Endothelial cell of umbilical vein (primary cell): ENCODE data around the gene RORB. TPM values are rescaled to one million over a fixed set of nuclear protein-coding genes. Genes with fewer than 3 reads are reported as not detected.

Experiments
- BruUV-seq: library from RNA; stranded (reverse); fragments of 400-500 nt; replicated peaks from 2 replicates; lab custom pipeline; 2021; lab: Mats Ljungman, UMichigan
- CTCF ChIA-PET: fragments of 300-600, 350-600 bp; sonication (Branson Sonifier 250); formaldehyde crosslinking; loops from one replicate; lab custom pipeline; 2021; ENCODE audit warnings: antibody characterized with exemption, inconsistent platforms; lab: Charles Lee
- POLR2A ChIA-PET: fragments of 300-600, 350-600 bp; sonication (Branson Sonifier 250); formaldehyde crosslinking; loops from one replicate; lab custom pipeline; 2021; ENCODE audit warnings: antibody characterized with exemption, inconsistent platforms; lab: Charles Lee
- DNase-seq: peaks from one replicate; pipeline ENCODE4 v3.0.0-alpha.2; 2011; ENCODE audit warnings: low read depth, low spot score
- FAIRE-seq: peaks from 2 replicates; lab custom pipeline; 2011; peaks lifted over from hg19 to GRCh38; lab: Jason Lieb, UNC
- H2AFZ ChIP-seq: 2 replicates; pipeline ENCODE4 v1.6.0; 2012; ENCODE audit warnings: low read depth, low read length, control low read depth, inconsistent platforms
- H3K27ac ChIP-seq: 2 replicates; pipeline ENCODE4 v1.5.1; 2011; ENCODE audit warnings: low read depth, mild to moderate bottlenecking, control low read depth, low read length, moderate library complexity; ENCODE audit not compliant: insufficient read depth
- H3K27me3 ChIP-seq, 2 experiments: 2 replicates each; pipeline versions ENCODE4 v1.6.0 to v1.6.1; 2011; ENCODE audit warnings: low read length in 2 of 2, mixed read lengths in 1 of 2; ENCODE audit not compliant: control insufficient read depth in 2 of 2, insufficient read depth in 2 of 2
- H3K36me3 ChIP-seq, 2 experiments: 2 replicates in 1 of 2; 3 replicates in 1 of 2; pipeline ENCODE4 v1.5.1; 2011; ENCODE audit warnings: low read length in 2 of 2, mild to moderate bottlenecking in 1 of 2, moderate library complexity in 1 of 2; ENCODE audit not compliant: control insufficient read depth in 2 of 2, insufficient read depth in 2 of 2; ENCODE audit errors: extremely low read depth in 1 of 2
- H3K4me1 ChIP-seq: 3 replicates; pipeline ENCODE4 v1.5.1; 2011; ENCODE audit warnings: mild to moderate bottlenecking, low read length; ENCODE audit not compliant: control insufficient read depth, insufficient read depth; ENCODE audit errors: extremely low read depth
- H3K4me2 ChIP-seq: 2 replicates; pipeline ENCODE4 v1.6.1; 2011; ENCODE audit warnings: low read length, control low read depth, mixed read lengths; ENCODE audit not compliant: insufficient read depth
- H3K4me3 ChIP-seq, 3 experiments: fragments of 200-600 bp in 1 of 3; sonication (generic), shearing (Covaris generic) in 1 of 3; replicated peaks in 1 of 3; 2 replicates each; pipeline ENCODE4 v1.5.1; 2011 to 2016; ENCODE audit warnings: control low read depth in 3 of 3, low read length in 3 of 3, mild to moderate bottlenecking in 2 of 3, inconsistent platforms in 1 of 3, low read depth in 1 of 3, moderate library complexity in 1 of 3; ENCODE audit not compliant: insufficient read depth in 1 of 3
- H3K79me2 ChIP-seq: 2 replicates; pipeline ENCODE4 v1.6.0; 2012; ENCODE audit warnings: low read length, inconsistent platforms; ENCODE audit not compliant: control insufficient read depth, insufficient read depth
- H3K9ac ChIP-seq: replicated peaks from 2 replicates; pipeline ENCODE3; 2011; ENCODE audit warnings: low read length, control low read depth; ENCODE audit not compliant: insufficient read depth; ENCODE audit errors: extremely low read depth
- H3K9me1 ChIP-seq: replicated peaks from 3 replicates; pipeline ENCODE4 v1.6.0; 2011; ENCODE audit warnings: mild to moderate bottlenecking, low read length; ENCODE audit not compliant: control insufficient read depth, insufficient read depth; ENCODE audit errors: extremely low read depth
- H3K9me3 ChIP-seq: replicated peaks from 2 replicates; pipeline ENCODE4 v1.5.1; 2012; ENCODE audit warnings: low read length, inconsistent platforms; ENCODE audit not compliant: control insufficient read depth, insufficient read depth
- H4K20me1 ChIP-seq: replicated peaks from 2 replicates; pipeline ENCODE3; 2011; ENCODE audit warnings: mild to moderate bottlenecking, low read length; ENCODE audit not compliant: control insufficient read depth, insufficient read depth; ENCODE audit errors: extremely low read depth
- EZH2 ChIP-seq: IDR thresholded peaks from 2 replicates; pipeline ENCODE4 v1.6.1; 2012; ENCODE audit warnings: borderline replicate concordance, low read depth, mild to moderate bottlenecking, moderate library complexity, low read length, inconsistent platforms; ENCODE audit not compliant: severe bottlenecking
- FOS ChIP-seq: IDR thresholded peaks from 2 replicates; pipeline ENCODE4 v1.6.1; 2011; ENCODE audit warnings: mild to moderate bottlenecking, low read length, moderate library complexity, borderline replicate concordance; ENCODE audit not compliant: insufficient read depth
- GATA2 ChIP-seq: IDR thresholded peaks from 2 replicates; pipeline ENCODE4 v1.7.0; 2011; ENCODE audit warnings: low read depth, mild to moderate bottlenecking, moderate library complexity, mixed read lengths, low read length; ENCODE audit not compliant: insufficient read length, insufficient read depth
- JUN ChIP-seq: IDR thresholded peaks from 2 replicates; pipeline ENCODE4 v1.6.1; 2011; ENCODE audit warnings: borderline replicate concordance, low read depth; ENCODE audit not compliant: insufficient read length, insufficient read depth
- MAX ChIP-seq: IDR thresholded peaks from 2 replicates; pipeline ENCODE4 v1.6.1; 2011; ENCODE audit not compliant: insufficient read depth, insufficient read length
- MYC ChIP-seq: IDR thresholded peaks from one replicate; pipeline ENCODE4 v1.6.1; 2011; ENCODE audit warnings: mild to moderate bottlenecking, low read depth, low read length
- POLR2A ChIP-seq: IDR thresholded peaks from 2 replicates; pipeline ENCODE4 v1.6.1; 2012; ENCODE audit warnings: low read depth, mild to moderate bottlenecking, control low read depth, low read length
- POLR2AphosphoS5 ChIP-seq: IDR thresholded peaks from 2 replicates; pipeline ENCODE4 v1.6.1; 2012; ENCODE audit warnings: low read depth, mild to moderate bottlenecking, control low read depth, low read length, moderate library complexity; ENCODE audit not compliant: insufficient read depth
- dilution Hi-C: fragments of 300-500 bp; cut with MboI; formaldehyde crosslinking; loops from one replicate; pipeline ENCODE4 v1.15.0; 2019; ENCODE audit warnings: low sequenced_read_pairs; ENCODE audit not compliant: extremely low pct_ligation_motif_present
- intact Hi-C: fragments of 100-400 bp; cut with micrococcal nuclease; formaldehyde crosslinking; loops from one replicate; pipeline ENCODE4 v1.10.0; 2022
- polyA plus RNA-seq, 4 experiments: library from polyadenylated mRNA; depleted of rRNA in 3 of 4; stranded (reverse) in 3 of 4; unstranded in 1 of 4; fragments of >200 nt; gene quantifications; 2 replicates each; pipeline versions ENCODE4 v1.2.1 to v1.2.3, GENCODE V29; 2011 to 2012; ENCODE audit warnings: missing spikeins in 1 of 4
- total RNA-seq: library from RNA; stranded (reverse); gene quantifications from 2 replicates; pipeline ENCODE4 v1.2.3, GENCODE V29; 2021
- TF ChIP-seq, protein P1 (sequence below), 2 donors: IDR thresholded peaks; 1 replicate in 1 of 2; 2 replicates in 1 of 2; pipeline ENCODE4 v1.5.1; 2011; ENCODE audit warnings: low read length in 2 of 2, mild to moderate bottlenecking in 2 of 2, moderate library complexity in 2 of 2, control low read depth in 1 of 2, inconsistent platforms in 1 of 2, low read depth in 1 of 2; ENCODE audit not compliant: insufficient read depth in 1 of 2; ENCODE audit errors: extremely low read depth in 1 of 2

The RORB gene
- total and polyA plus RNA-seq, 2 donors (not counting 3 experiments of a cell fraction or from before 2014, with no cell fraction given): not detected

- no peak for FAIRE-seq
- Histone ChIP-seq H3K9me1 (no peaks in the 10 kb centered on the region), H3K4me3 (no peak overlapping the region), H3K4me2 (no peak overlapping the region), H3K9me3 (no peaks in the 10 kb centered on the region), H2AFZ (no peak overlapping the region), H3K79me2 (no peaks in the 10 kb centered on the region), H3K36me3 (no peaks in the 10 kb centered on the region), H3K9ac (no peak overlapping the region), H4K20me1 (no peaks in the 10 kb centered on the region), H3K4me1 (no peaks in the 10 kb centered on the region), H3K27ac (no peak overlapping the region), H3K27me3 (no peaks in the 10 kb centered on the region)
- ChIA-PET POLR2A (no interaction called here), CTCF (no interaction called here)
- intact Hi-C loops: no loop called here
- dilution Hi-C loops: no loop called here
- BruUV-seq: no TSS peak
- TF ChIP-seq GATA2 (no peak), POLR2AphosphoS5 (no peak), JUN (no peak), MAX (no peak), FOS (no peak), MYC (no peak), EZH2 (no peak), POLR2A (no peak)
- TF ChIP-seq, protein P1, sequence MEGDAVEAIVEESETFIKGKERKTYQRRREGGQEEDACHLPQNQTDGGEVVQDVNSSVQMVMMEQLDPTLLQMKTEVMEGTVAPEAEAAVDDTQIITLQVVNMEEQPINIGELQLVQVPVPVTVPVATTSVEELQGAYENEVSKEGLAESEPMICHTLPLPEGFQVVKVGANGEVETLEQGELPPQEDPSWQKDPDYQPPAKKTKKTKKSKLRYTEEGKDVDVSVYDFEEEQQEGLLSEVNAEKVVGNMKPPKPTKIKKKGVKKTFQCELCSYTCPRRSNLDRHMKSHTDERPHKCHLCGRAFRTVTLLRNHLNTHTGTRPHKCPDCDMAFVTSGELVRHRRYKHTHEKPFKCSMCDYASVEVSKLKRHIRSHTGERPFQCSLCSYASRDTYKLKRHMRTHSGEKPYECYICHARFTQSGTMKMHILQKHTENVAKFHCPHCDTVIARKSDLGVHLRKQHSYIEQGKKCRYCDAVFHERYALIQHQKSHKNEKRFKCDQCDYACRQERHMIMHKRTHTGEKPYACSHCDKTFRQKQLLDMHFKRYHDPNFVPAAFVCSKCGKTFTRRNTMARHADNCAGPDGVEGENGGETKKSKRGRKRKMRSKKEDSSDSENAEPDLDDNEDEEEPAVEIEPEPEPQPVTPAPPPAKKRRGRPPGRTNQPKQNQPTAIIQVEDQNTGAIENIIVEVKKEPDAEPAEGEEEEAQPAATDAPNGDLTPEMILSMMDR (IDR thresholded peaks at IDR 0.05; ENCODE audit: extremely low read depth in 1 of 2, insufficient read depth in 1 of 2, low read depth in 1 of 2, low read length in 2 of 2): no peak
- DNase-seq: no peak
These were observed 165.5 kb downstream of the RORB start for GRCh38 chr9:74662674-74663073.
